ENCODE measurements around the gene ZCCHC3.

Gene ZCCHC3

DNA sequence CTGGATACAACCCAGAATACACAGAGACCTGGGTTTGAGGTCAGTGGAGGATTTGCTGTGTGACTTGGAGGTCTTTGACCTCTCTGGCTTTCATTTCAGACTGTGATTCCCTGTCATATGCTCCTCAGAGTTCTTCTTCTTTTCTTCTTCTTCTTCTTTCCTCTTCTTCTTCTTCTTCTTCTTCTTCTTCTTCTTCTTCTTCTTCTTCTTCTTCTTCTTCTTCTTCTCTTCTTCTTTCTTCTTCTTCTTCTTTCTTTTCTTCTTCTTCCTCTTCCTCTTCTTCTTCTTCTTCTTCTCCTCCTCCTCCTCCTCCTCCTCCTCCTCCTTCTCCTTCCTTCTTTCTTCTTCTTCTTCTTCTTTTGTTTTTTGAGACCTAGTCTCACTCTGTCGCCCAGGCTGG lies 38.7 kb downstream of the ZCCHC3 start:
- in situ Hi-C loops (cut with HindIII; ENCODE audit: low sequenced_read_pairs), result loop anchor here (10.0 kb wide), 1 partner anchor 111 kb away; the partner anchor contains the start of gene DEFB129

DNA sequence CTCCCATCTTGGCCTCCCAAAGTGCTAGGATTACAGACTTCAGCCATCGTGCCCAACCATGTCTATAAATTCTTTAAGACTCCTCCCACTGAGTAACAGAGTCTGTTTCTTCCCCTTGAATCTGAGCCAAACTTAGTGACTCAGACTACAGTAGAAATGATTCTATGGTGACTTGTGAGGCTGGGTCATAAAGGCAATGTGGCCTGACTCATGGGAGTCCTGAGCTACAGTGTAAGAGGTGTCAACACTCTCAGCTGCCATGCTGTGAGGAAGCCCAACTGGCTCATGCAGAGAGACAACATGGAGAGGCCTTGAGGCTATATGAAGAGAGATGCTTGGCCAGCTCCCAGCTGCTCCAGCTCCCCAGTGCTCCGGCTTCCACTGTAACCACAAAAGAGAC lies 44.3 kb downstream of the ZCCHC3 start:
- in situ Hi-C loops (cut with HindIII; ENCODE audit: low sequenced_read_pairs), result no loop called here

DNA sequence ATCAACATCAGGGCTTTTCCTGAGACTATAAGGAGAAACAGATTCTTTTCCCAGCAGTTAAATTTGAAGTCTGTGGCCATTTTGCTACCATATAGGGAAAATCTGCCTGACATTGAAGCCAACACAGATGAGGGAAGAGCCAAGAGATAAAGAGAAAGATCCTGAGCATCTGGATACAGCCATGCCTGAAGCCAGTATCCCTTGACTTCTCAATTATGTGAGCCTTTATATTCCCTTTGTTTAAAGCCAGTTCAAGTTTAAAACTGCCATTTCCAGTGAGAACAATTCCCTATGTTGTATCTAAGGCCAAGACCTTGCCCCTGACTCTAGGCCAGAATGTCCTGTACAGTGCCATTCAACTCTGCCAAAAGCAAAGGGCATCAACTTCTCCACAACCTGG lies 45.7 kb downstream of the ZCCHC3 start:
- in situ Hi-C loops (cut with HindIII; ENCODE audit: low sequenced_read_pairs), result no loop called here

DNA sequence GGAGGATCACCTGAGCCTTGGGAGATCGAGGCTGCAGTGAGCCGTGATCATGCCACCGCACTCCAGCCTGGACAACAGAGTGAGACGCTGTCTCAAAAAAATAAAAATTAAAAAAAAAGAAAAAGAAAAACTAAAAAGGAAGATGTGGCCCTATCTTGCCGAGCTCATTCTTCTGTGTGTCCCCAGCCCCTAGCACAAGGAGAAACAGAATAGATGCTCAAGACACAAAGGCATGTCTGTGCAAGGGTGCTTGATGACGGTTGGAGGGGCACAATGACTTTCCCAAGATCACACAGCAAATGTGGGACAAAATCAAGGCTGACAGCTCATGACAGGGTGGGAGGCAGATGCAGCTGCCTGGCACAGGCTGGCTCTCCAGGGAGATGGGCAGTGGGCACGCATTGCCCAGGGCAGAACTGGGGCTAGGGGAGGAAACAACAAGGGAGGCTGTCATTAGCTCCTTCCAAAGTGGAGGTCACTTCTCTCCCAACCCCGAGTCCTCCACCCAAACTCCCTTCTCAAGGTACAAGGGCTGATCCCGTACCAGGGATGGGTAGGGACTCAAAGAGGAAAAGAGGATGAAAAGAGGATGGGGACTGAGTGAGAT lies 48.8 kb downstream of the ZCCHC3 start:
- in situ Hi-C loops (cut with HindIII; ENCODE audit: low sequenced_read_pairs), result no loop called here

DNA sequence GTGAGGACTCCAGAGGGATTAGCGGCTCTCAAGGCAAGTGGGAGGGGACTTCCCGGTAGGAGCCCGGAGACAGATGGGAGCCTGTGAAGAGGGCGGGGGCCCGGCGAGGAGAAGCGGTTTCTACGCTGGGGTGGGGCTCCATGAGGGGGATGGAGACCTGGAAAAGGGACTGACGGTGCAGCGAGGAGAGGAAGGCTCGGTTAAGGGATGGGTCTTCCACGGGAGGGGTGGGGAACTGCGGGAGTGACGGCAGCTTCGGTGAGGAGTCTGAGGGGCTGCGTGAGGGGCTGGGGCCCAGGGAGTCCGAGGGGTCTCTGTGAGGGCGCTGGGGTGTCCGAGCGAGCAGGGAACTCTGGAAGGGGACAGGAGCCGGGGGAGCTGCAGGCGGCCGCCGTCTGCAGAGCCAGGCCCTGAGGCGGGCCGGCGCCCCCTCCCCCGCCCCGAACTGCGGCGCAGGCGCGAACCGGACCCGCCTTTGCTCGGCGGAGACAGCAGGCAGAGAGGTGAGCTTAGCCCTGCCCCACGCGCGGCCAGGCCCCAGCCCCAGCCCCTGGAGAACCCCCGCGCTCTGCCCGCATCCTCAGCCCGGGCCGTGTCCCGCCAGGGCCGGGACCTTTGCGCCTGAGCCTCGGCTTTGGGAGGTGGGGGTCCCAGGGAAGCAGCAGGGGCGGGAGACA lies 49.4 kb downstream of the ZCCHC3 start, which contains the start of gene NRSN2:
Gene NRSN2 (plus strand): TSS at position 472 of the 677 bp plus-strand sequence. CDS start 2,533 bp downstream, outside the sequence.
- in situ Hi-C loops (cut with HindIII; ENCODE audit: low sequenced_read_pairs), result no loop called here

DNA sequence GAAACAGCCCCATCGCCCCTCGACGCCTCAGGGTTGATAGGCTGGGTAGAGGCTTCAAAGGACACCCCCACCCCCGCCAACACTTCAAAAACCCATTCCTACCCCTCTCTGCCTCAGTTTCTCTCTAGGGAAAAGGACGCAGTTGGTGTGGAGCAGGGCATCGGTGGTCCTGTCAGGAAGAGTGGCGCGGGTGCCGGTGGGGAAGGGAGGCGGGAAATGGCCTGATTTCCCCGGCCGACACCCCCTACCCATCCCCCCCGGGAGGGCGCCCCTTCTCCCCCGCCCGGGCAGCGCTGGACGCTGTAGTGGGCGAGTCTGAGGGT lies 49.9 kb downstream of the ZCCHC3 start:
- in situ Hi-C loops (cut with HindIII; ENCODE audit: low sequenced_read_pairs), result no loop called here

DNA sequence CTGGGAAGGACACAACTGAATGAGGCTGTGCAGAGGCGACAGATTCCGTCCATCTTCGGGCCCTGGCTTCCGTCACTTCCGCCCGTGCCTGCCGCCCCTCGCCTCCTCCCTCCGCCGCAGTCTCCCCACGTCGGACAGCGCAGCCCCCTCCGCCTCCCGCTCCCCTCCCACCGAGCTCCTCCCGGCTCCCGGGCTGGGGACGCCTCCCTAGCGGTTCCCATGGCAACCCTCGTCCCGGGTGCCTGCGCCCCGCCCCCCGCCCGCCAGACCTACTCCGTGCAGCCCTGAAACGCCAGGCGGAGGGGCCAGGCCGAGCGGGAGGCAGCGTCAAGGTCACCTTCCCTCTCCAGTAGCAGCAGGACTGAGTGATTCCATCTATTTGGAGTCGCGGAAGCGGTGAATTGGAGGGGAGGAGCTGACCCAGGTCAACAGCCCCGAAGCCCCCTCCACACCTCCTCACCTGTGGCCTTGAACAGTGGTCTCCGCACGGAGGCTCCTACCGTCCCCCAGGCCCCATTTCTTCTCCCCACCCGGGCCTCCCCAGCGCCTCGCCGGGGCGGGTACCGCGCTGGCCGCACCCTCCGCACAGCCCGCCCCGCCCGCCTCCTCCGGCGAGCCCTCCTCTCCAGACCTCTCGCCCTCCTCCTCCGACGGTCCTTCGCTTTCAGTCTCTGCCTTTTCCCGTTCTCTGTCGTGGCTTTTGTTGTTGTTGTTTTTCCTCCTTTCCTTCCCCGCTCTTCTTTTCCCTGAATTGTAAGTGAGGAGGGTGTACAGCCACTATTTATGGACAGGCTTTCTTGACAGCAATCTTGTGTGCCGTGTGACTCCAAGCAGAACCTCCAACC lies 50.5 kb downstream of the ZCCHC3 start:
- in situ Hi-C loops (cut with HindIII; ENCODE audit: low sequenced_read_pairs), result no loop called here

DNA sequence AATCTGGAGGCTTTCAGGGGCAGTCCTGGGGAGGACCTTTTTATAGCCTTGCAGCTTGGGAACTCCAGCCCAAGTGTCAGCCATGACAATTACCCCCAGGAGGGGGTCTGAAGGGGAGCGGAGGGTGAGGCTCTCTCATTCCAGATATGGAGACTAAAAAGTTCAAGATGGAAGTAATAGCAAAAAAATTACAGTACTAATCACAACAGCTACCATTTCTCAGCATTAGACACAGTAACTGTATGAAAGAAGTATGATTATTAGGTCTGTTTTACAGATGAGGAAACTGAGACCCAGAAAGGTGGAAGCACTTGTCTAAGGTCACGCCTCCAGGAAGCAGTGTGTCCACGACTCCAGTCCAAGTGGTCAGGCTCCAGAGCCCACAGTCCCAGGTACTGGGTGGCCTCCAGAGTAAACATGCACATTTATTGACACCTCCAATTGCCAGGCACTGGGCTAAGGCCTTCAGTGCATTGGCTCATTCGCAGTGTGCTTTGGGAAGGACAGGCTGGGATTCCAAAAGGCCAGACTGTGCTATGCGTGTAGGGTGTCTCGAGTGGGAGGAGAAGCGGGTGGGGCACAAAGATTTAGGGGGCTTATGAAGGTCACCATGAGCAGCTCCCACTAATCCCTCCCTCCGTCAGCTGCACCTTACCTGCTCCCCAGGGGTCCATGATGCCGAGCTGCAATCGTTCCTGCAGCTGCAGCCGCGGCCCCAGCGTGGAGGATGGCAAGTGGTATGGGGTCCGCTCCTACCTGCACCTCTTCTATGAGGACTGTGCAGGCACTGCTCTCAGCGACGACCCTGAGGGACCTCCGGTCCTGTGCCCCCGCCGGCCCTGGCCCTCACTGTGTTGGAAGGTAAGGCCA lies 51.8 kb downstream of the ZCCHC3 start:
- in situ Hi-C loops (cut with HindIII; ENCODE audit: low sequenced_read_pairs), result no loop called here
